ENCODE results near the gene RFC3. TPM values are rescaled to one million over a fixed set of nuclear protein-coding genes. Genes with fewer than 3 reads are reported as not detected.

RFC3 gene
- total and polyA plus RNA-seq, 8 donors, result 8.0 to 27.3 (median 20.9) TPM

- no peaks in the 10 kb centered on the region for H3K9me3 ChIP-seq
- intact Hi-C loops (cut with DNase I), result no loop called here
- H3K27ac ChIP-seq, result no peak overlapping the region
These were observed 41.8 kb downstream of the RFC3 start for GRCh38 chr13:33859691-33860303.

GRCh38 chr13:33860526-33860925, 42.6 kb downstream of the RFC3 start:
- no peaks in the 10 kb centered on the region for H3K27me3 ChIP-seq
- no peak overlapping the region for H3K27ac ChIP-seq
- H3K9me3 ChIP-seq, result no peaks in the 10 kb centered on the region
- ATAC-seq, result no peak
- intact Hi-C loops (cut with DNase I), result no loop called here
- H3K4me1 ChIP-seq, result no peaks in the 10 kb centered on the region
- DNase-seq, result no peak
- no peak for TF ChIP-seq CTCF (IDR thresholded peaks at IDR 0.05)
- H3K4me3 ChIP-seq, result no peak overlapping the region
- H3K36me3 ChIP-seq, result no peaks in the 10 kb centered on the region

More at GRCh38 chr13:33859691-33860303, 41.8 kb downstream of the RFC3 start:
- DNase-seq (no peak), ATAC-seq (no peak)
- H3K27me3 ChIP-seq, result no peaks in the 10 kb centered on the region
- no peaks in the 10 kb centered on the region for H3K36me3 ChIP-seq
- no peaks in the 10 kb centered on the region for H3K4me1 ChIP-seq
- no peak for TF ChIP-seq CTCF (IDR thresholded peaks at IDR 0.05)
- no peak overlapping the region for H3K4me3 ChIP-seq

- ATAC-seq, result no peak
- H3K9me3 ChIP-seq, result no peaks in the 10 kb centered on the region
- H3K36me3 ChIP-seq, result no peaks in the 10 kb centered on the region
- DNase-seq, result no peak
- no peak for TF ChIP-seq CTCF (IDR thresholded peaks at IDR 0.05)
- H3K4me1 ChIP-seq, result no peaks in the 10 kb centered on the region
- H3K27me3 ChIP-seq, result no peaks in the 10 kb centered on the region
- H3K4me3 ChIP-seq, result no peak overlapping the region
- intact Hi-C loops (cut with DNase I), result no loop called here
- no peak overlapping the region for H3K27ac ChIP-seq
These were observed 44.1 kb downstream of the RFC3 start for GRCh38 chr13:33862016-33862415.

GRCh38 chr13:33863188-33863789, 45.3 kb downstream of the RFC3 start:
- H3K9me3 ChIP-seq, result peaks cover 0 to 3% of the 10 kb centered on the region in 2 donors
- no peak for TF ChIP-seq CTCF (IDR thresholded peaks at IDR 0.05)
- no peak overlapping the region for H3K27ac ChIP-seq
- H3K36me3 ChIP-seq, result no peaks in the 10 kb centered on the region
- DNase-seq (no peak), ATAC-seq (no peak)
- H3K27me3 ChIP-seq, result no peaks in the 10 kb centered on the region
- H3K4me3 ChIP-seq, result no peak overlapping the region
- intact Hi-C loops (cut with DNase I), result no loop called here
- no peaks in the 10 kb centered on the region for H3K4me1 ChIP-seq

- DNase-seq (no peak), ATAC-seq (no peak)
- no peak overlapping the region for H3K27ac ChIP-seq
- no peak overlapping the region for H3K4me3 ChIP-seq
- intact Hi-C loops (cut with DNase I), result no loop called here
- no peak for TF ChIP-seq CTCF (IDR thresholded peaks at IDR 0.05)
- H3K36me3 ChIP-seq, result no peaks in the 10 kb centered on the region
- peaks cover 0 to 4% of the 10 kb centered on the region in 2 donors for H3K9me3 ChIP-seq
- no peaks in the 10 kb centered on the region for H3K27me3 ChIP-seq
- no peaks in the 10 kb centered on the region for H3K4me1 ChIP-seq
These were observed 48.0 kb downstream of the RFC3 start for GRCh38 chr13:33865945-33866344.

All from left lung (tissue), 10 donors.